ENCODE results near the gene LRP11.

Gene LRP11

DNA sequence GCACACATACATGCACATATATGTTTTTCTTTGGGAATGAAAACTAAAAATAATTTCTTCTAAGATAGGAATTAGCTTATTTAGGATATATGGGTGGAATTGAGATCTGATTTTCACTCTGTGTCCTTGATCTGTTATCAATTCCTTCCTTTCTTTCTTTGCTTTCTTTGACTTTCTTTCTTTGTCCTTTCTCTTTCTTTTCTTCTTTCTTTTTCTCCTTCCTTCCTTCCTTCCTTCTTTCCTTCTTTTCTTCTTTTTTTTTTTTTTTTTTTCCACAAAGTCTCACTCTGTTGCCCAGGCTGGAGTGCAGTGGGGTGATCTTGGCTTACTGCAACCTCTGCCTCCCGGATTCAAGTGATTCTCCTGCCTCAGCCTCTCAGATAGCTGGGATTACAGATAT, 86.5 kb downstream of the LRP11 start:
- DNase-seq = no peak

DNA sequence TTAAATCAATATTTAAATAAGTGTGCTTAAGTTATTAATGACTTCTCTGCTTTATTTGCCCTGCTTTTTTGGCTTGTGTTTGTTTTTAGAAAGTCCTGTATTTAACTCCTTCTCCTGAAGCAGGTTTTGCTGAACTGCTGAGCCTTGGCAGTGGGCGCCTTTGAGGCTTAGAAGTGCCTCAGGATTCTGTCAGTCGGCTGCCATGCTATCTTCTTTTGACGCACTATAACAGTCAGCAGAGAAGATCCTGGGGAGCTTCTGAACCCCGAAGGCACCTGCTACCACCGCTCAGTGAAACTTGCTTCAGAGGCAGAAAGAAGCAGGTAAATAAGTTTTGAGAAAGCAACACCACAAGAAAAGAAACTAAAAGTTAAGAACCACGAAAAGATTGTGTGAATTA, 92.2 kb downstream of the LRP11 start:
- DNase-seq = no peak

- no peak for DNase-seq
Measured at GRCh38 chr6:149771185-149771584, 93.0 kb downstream of the LRP11 start.

DNA sequence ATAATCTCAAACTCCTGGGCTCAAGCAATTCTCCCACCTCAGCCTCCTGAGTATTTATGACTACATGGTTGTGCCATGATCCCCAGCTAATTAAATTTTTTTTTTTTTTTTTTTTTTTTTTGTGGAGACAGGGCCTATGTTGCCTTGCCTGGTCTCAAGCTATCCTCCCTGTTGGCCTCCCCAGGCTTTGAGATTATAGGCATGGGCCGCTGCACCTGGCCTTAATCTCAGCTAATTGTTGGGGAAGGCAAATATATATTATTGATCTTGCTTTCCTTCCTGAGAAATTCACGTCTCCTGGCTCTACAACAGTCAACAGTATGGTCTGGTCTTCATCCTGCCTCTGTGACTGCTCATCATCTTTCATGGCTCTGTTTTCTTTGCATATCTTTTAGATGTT, 94.5 kb downstream of the LRP11 start:
- no peak for DNase-seq
